Measurements from ENCODE around the gene SARNP. TPM values are rescaled to one million over a fixed set of nuclear protein-coding genes. Genes with fewer than 3 reads are reported as not detected.

Gene SARNP
- total and polyA plus RNA-seq, 10 of the 15 experiments (the other 5 are each of a cell fraction or from before 2014, with no cell fraction given), result 77.6 to 445 (median 188) TPM

- TF ChIP-seq CREM (IDR thresholded peaks at IDR 0.05; ENCODE audit: low read depth) (peak; percentile 39; the same call in 1 of the 2 replicates), ATF7 (IDR thresholded peaks at IDR 0.05; ENCODE audit: low read depth) (peak; percentile 30; the same call in 1 of the 2 replicates), RELB (IDR thresholded peaks at IDR 0.05; ENCODE audit: low read depth) (peak; percentile 59; the same call in 1 of the 2 replicates), NBN (IDR thresholded peaks at IDR 0.05) (peak; percentile 86)
These were observed 74.7 kb downstream of the SARNP start, which contains the start of gene GDF11 (continued) for GRCh38 chr12:55742719-55743405.

GRCh38 chr12:55741931-55742680 is 75.4 kb downstream of the SARNP start:
- POLR2A ChIA-PET, result interaction anchor here (0.6 to 2.0 kb wide), 6 partner anchors 13 to 299 kb away, joined by 3 to 11 read pairs (median 4); partner anchors contain the start of genes CD63, DNAJC14 and PYM1
- TF ChIP-seq E2F4 (IDR thresholded peaks at IDR 0.05; ENCODE audit: low read depth, low read length) (no peak), ETV6 (conservative IDR thresholded peaks at IDR 0.05 in 1 of 2, IDR thresholded peaks at IDR 0.05 in 1 of 2; ENCODE audit: borderline replicate concordance in 1 of 2, low read depth in 1 of 2) (no peak), RELA (IDR thresholded peaks at IDR 0.05; ENCODE audit: borderline replicate concordance, partially characterized antibody) (no peak), NRF1 (conservative IDR thresholded peaks at IDR 0.05; ENCODE audit: low read depth, low read length) (no peak), IRF4 (IDR thresholded peaks at IDR 0.05; ENCODE audit: low read depth, low read length) (no peak), SIN3A (IDR thresholded peaks at IDR 0.05; ENCODE audit: low read depth, low read length) (no peak), BHLHE40 (IDR thresholded peaks at IDR 0.05; ENCODE audit: borderline replicate concordance in 1 of 2, low read depth in 2 of 2, low read length in 1 of 2) (no peak), RBBP5 (conservative IDR thresholded peaks at IDR 0.05) (no peak), RAD21 (IDR thresholded peaks at IDR 0.05; ENCODE audit: insufficient read depth, low read depth, low read length) (no peak)
- TF ChIP-seq, protein P1, sequence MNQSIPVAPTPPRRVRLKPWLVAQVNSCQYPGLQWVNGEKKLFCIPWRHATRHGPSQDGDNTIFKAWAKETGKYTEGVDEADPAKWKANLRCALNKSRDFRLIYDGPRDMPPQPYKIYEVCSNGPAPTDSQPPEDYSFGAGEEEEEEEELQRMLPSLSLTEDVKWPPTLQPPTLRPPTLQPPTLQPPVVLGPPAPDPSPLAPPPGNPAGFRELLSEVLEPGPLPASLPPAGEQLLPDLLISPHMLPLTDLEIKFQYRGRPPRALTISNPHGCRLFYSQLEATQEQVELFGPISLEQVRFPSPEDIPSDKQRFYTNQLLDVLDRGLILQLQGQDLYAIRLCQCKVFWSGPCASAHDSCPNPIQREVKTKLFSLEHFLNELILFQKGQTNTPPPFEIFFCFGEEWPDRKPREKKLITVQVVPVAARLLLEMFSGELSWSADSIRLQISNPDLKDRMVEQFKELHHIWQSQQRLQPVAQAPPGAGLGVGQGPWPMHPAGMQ (IDR thresholded peaks at IDR 0.05; ENCODE audit: borderline replicate concordance), result no peak
- TF ChIP-seq, protein P2, sequence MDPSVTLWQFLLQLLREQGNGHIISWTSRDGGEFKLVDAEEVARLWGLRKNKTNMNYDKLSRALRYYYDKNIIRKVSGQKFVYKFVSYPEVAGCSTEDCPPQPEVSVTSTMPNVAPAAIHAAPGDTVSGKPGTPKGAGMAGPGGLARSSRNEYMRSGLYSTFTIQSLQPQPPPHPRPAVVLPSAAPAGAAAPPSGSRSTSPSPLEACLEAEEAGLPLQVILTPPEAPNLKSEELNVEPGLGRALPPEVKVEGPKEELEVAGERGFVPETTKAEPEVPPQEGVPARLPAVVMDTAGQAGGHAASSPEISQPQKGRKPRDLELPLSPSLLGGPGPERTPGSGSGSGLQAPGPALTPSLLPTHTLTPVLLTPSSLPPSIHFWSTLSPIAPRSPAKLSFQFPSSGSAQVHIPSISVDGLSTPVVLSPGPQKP (IDR thresholded peaks at IDR 0.05; ENCODE audit: low read depth, low read length), result no peak

More at GRCh38 chr12:55741931-55742680, 75.4 kb downstream of the SARNP start:
- in situ Hi-C loops (cut with MboI) (no loop called here), intact Hi-C loops (cut with micrococcal nuclease; ENCODE audit: unreplicated experiment) (no loop called here)
- Histone ChIP-seq H3K36me3 (ENCODE audit: control insufficient read depth in 2 of 2, insufficient read depth in 2 of 2, low read length in 1 of 2) (no peaks in the 10 kb centered on the region), H3K4me1 (ENCODE audit: control insufficient read depth, insufficient read depth, low read length) (peaks cover 12% of the 10 kb centered on the region), H3K9ac (ENCODE audit: control insufficient read depth, insufficient read depth, low read length) (no peak overlapping the region; the same call in 1 of the 2 replicates), H3K79me2 (ENCODE audit: control insufficient read depth, insufficient read depth, low read length) (peaks cover 2% of the 10 kb centered on the region), H4K20me1 (ENCODE audit: control insufficient read depth, insufficient read depth) (no peaks in the 10 kb centered on the region), H3K27me3 (replicated peaks in 1 of 2; ENCODE audit: control insufficient read depth in 2 of 2, insufficient read depth in 2 of 2, low read length in 1 of 2) (no peaks in the 10 kb centered on the region), H3K27ac (ENCODE audit: control insufficient read depth, insufficient read depth) (no peak overlapping the region), H3K9me3 (replicated peaks; ENCODE audit: control insufficient read depth, insufficient read depth, low read length) (no peaks in the 10 kb centered on the region), H3K4me2 (ENCODE audit: control insufficient read depth, insufficient read depth) (peak overlapping the region; percentile 78), H3K4me3 (peak overlapping the region; percentile 82), H2AFZ (ENCODE audit: control insufficient read depth, low read depth, low read length) (peak overlapping the region; percentile 61)
- ChIA-PET RAD21 (ENCODE audit: unreplicated experiment) (interaction anchor here (1.2 to 2.7 kb wide), 4 partner anchors 76 to 448 kb away, joined by 3 to 11 read pairs (median 4); partner anchors contain the start of genes ORMDL2, PA2G4 and SARNP), CTCF (interaction anchor here (0.6 to 6.5 kb wide), 18 partner anchors 8 to 302 kb away, joined by 3 to 80 read pairs (median 4); partner anchors contain the start of genes ORMDL2, SARNP and SUOX), SMC1A (ENCODE audit: uncharacterized antibody, unreplicated experiment) (interaction anchor here (1.0 to 5.2 kb wide), 7 partner anchors 13 to 299 kb away, joined by 3 to 51 read pairs (median 4); partner anchors contain the start of gene DNAJC14)
- WGBS (ENCODE audit: insufficient coverage, insufficient replicate concordance, low lambda C conversion rate, missing lambda C conversion rate), result 62% methylated on average over 3 of the region's 3 CpGs
- DNase-seq (ENCODE audit: low read depth, low spot score), result no peak
- FAIRE-seq, result no peak
- no TSS peak for BruUV-seq (replicated peaks)
- no peak for ATAC-seq

Data from GM12878 (cell line).